ENCODE data around the gene FHIT.

Gene FHIT

DNA sequence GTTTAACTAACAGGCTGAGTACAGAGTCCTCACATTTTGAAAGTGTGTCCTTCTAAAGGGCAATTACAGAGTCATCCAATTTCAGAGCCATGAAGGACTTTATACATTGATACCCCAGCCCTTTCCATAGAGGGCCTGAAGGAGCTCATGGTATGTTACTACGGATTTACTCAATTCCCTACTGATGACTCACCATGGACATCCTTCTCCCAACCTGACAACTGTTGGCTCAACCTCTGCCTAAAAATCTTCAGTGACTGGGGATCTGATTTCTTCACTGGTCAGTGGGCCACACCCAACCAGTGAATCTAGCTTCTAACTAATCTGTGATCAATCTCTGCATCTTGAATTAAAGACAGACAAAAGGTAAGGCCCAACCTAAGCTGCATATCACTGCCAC lies 1238.0 kb downstream of the FHIT start:
- H3K9me3 Mint-ChIP-seq: peaks cover 18% of the 10 kb centered on the region
- no peaks in the 10 kb centered on the region for H3K27me3 Mint-ChIP-seq (ENCODE audit: low read depth, poor library complexity)
- DNase-seq: no peak
- no peak overlapping the region for H3K27ac Mint-ChIP-seq
- peaks cover 58% of the 10 kb centered on the region for H3K4me1 Mint-ChIP-seq
- TF ChIP-seq, protein P1, sequence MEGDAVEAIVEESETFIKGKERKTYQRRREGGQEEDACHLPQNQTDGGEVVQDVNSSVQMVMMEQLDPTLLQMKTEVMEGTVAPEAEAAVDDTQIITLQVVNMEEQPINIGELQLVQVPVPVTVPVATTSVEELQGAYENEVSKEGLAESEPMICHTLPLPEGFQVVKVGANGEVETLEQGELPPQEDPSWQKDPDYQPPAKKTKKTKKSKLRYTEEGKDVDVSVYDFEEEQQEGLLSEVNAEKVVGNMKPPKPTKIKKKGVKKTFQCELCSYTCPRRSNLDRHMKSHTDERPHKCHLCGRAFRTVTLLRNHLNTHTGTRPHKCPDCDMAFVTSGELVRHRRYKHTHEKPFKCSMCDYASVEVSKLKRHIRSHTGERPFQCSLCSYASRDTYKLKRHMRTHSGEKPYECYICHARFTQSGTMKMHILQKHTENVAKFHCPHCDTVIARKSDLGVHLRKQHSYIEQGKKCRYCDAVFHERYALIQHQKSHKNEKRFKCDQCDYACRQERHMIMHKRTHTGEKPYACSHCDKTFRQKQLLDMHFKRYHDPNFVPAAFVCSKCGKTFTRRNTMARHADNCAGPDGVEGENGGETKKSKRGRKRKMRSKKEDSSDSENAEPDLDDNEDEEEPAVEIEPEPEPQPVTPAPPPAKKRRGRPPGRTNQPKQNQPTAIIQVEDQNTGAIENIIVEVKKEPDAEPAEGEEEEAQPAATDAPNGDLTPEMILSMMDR (IDR thresholded peaks at IDR 0.05): no peak
- no peak overlapping the region for H3K4me3 Mint-ChIP-seq
- peaks cover 4% of the 10 kb centered on the region for H3K36me3 Mint-ChIP-seq (ENCODE audit: low read depth)

DNA sequence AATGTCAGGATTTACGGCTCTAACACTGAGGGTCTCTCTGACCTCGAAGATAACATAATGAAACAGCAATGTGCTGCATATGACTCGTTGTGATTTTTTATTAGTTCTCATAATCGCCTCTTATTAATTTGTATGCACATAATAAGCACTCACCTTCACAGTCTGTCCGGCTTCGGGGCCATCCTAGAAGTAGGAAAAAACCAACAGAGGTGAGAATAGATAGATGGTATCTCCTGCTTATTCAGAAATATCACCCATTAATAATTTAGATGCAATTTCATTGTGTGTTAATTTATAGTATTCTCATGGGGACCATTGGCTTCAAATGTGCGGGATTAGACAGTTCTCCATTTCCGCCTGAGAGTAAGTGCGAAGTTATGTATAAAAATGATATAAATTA lies 1240.0 kb downstream of the FHIT start:
- Mint-ChIP-seq H3K36me3 (ENCODE audit: low read depth) (no peaks in the 10 kb centered on the region), H3K4me3 (no peak overlapping the region), H3K27me3 (ENCODE audit: low read depth, poor library complexity) (no peaks in the 10 kb centered on the region), H3K9me3 (peaks cover 15% of the 10 kb centered on the region), H3K4me1 (peaks cover 49% of the 10 kb centered on the region), H3K27ac (no peak overlapping the region)
- DNase-seq: no peak
- TF ChIP-seq, protein P1 (IDR thresholded peaks at IDR 0.05): no peak

DNA sequence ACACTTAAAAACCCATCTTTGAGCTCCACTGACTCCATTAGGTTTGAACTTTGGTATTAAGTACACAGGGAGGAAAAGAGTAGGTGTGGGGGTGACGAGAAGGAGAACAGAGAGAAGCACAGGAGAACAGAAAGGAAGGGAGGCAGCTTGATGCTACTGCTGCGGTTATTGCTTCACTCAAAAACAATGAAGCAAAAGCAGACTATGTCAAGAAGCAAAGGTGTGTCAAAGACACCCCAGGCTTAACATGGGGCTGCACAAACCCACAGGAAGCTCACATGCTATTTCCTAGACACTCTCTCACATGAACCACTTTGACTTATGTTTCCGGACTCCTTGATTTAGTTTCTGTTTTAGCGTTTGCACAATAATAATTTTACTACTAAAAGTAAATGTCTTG lies 1240.5 kb downstream of the FHIT start:
- peaks cover 46% of the 10 kb centered on the region for H3K4me1 Mint-ChIP-seq
- TF ChIP-seq, protein P1 (IDR thresholded peaks at IDR 0.05): no peak
- DNase-seq: no peak
- peak overlapping the region; percentile 91 for H3K27ac Mint-ChIP-seq
- peaks cover 15% of the 10 kb centered on the region for H3K9me3 Mint-ChIP-seq
- H3K4me3 Mint-ChIP-seq: no peak overlapping the region
- no peaks in the 10 kb centered on the region for H3K27me3 Mint-ChIP-seq (ENCODE audit: low read depth, poor library complexity)
- no peaks in the 10 kb centered on the region for H3K36me3 Mint-ChIP-seq (ENCODE audit: low read depth)

DNA sequence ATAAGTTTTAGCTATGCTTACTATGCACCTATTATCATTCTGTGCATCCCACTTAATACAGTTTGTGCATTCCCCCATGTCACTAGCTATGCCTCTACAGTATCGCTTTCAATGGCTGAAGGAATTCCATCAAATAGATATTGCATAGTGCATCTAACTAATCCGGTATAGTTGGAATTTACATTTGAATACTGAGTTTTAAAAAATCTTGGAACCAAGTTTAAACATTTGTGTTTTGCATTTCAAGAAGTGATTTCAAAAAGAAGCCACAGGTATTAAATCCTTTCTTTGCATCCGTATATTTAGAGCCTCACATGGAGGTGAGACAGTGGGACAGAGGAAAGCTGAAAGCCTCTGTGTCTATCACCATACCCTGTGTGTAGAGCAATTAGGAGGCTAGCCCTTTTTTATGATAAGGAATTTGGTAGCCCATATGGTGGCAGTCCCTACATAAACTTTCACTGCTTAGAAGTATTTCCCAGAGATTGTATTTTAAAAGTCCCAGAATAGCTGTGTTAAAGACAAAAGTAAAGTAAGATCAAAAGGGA lies 1241.2 kb downstream of the FHIT start:
- Mint-ChIP-seq H3K36me3 (ENCODE audit: low read depth) (no peaks in the 10 kb centered on the region), H3K27me3 (ENCODE audit: low read depth, poor library complexity) (no peaks in the 10 kb centered on the region), H3K9me3 (peaks cover 15% of the 10 kb centered on the region), H3K4me3 (no peak overlapping the region), H3K4me1 (peaks cover 44% of the 10 kb centered on the region), H3K27ac (no peak overlapping the region)
- TF ChIP-seq, protein P1 (IDR thresholded peaks at IDR 0.05): no peak
- DNase-seq: no peak

DNA sequence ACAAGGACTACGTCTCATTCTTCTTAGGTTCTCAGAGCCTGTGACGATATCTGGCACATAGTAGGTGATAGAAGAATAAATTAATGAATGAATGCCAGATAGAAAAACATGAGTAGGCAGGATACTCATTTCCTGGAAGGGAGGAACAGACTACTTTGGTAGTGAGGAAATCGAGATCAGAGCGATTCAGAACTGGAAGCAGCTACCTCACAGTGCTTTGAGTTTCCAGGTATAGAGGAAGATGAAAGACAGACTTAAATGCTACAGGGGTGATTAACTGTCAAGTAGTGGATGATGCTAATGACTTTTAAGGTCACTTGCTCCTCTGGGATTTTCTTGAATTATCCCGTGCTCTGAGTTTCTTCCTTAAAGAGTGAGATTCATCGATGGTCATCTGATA lies 1249.9 kb downstream of the FHIT start:
- H3K9me3 Mint-ChIP-seq: peaks cover 4% of the 10 kb centered on the region
- DNase-seq: no peak
- H3K27ac Mint-ChIP-seq: no peak overlapping the region
- H3K27me3 Mint-ChIP-seq (ENCODE audit: low read depth, poor library complexity): no peaks in the 10 kb centered on the region
- peaks cover 31% of the 10 kb centered on the region for H3K4me1 Mint-ChIP-seq
- no peak overlapping the region for H3K4me3 Mint-ChIP-seq
- TF ChIP-seq, protein P1 (IDR thresholded peaks at IDR 0.05): no peak
- H3K36me3 Mint-ChIP-seq (ENCODE audit: low read depth): peaks cover 6% of the 10 kb centered on the region

DNA sequence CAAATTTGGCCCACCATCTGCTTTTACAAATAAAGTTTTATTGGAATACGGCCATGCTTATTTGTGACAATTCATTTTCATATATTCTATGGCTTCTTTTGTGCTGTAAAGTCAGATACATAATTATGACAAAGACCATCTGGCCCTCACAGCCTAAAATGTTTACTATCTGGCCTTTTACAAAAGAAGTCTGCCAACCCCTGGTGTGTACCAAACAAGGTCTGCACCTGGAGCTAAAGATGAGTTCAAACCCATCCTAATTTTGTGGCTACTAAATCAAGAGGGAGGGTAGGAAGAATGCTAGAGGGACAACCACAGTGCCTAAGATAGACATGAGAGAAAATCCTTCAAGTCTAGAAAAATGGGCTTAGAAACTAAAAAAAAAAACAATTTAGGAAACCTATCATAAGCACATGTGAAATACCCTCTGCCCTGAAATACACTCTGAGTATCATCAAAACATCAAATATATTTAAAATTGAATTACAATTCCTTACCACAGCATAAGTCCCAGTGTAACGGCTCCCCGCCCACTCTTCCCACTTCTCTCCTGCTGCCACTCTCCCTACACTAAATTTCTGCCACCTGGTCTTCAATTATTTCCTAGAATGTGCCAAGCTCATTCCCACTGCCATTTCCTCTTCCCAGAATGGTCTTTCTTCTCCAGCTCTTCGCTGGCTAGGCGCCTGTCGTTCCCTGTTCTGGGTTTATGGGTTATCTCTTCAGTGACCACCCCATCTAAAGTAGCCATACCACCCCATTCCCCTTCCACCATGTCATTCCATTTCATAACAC lies 1250.7 kb downstream of the FHIT start:
- TF ChIP-seq, protein P1 (IDR thresholded peaks at IDR 0.05): no peak
- no peaks in the 10 kb centered on the region for H3K27me3 Mint-ChIP-seq (ENCODE audit: low read depth, poor library complexity)
- H3K36me3 Mint-ChIP-seq (ENCODE audit: low read depth): peaks cover 6% of the 10 kb centered on the region
- H3K9me3 Mint-ChIP-seq: peaks cover 4% of the 10 kb centered on the region
- no peak overlapping the region for H3K27ac Mint-ChIP-seq
- peaks cover 31% of the 10 kb centered on the region for H3K4me1 Mint-ChIP-seq
- DNase-seq: no peak
- H3K4me3 Mint-ChIP-seq: no peak overlapping the region
